Keratinocyte (primary cell): ENCODE results near the gene ERG28. TPM values are rescaled to one million over a fixed set of nuclear protein-coding genes. Genes with fewer than 3 reads are reported as not detected.

Source experiments
- DNase-seq: peaks from one replicate; pipeline ENCODE4 v3.0.0-alpha.2; 2011; ENCODE audit warnings: low read depth, missing footprints, low spot score
- FAIRE-seq: peaks from 2 replicates; lab custom pipeline; 2011; peaks lifted over from hg19 to GRCh38; lab: Jason Lieb, UNC
- H2AFZ ChIP-seq: 2 replicates; pipeline ENCODE4 v1.6.0; 2012; ENCODE audit warnings: low read length, control low read depth, inconsistent platforms; ENCODE audit not compliant: control insufficient read depth
- H3K27ac ChIP-seq: 2 replicates; pipeline ENCODE4 v1.5.1; 2011; ENCODE audit warnings: low read length; ENCODE audit not compliant: control insufficient read depth, insufficient read depth
- H3K27me3 ChIP-seq: 3 replicates; pipeline ENCODE4 v1.6.0; 2011; ENCODE audit warnings: low read length; ENCODE audit not compliant: control insufficient read depth, insufficient read depth; ENCODE audit errors: extremely low read depth
- H3K36me3 ChIP-seq, 2 experiments: 2 replicates in 1 of 2; 3 replicates in 1 of 2; pipeline ENCODE4 v1.5.1; 2011; ENCODE audit warnings: low read length in 2 of 2, mild to moderate bottlenecking in 1 of 2; ENCODE audit not compliant: control insufficient read depth in 2 of 2, insufficient read depth in 2 of 2; ENCODE audit errors: extremely low read depth in 1 of 2
- H3K4me1 ChIP-seq: 3 replicates; pipeline ENCODE4 v1.5.1; 2011; ENCODE audit warnings: low read length; ENCODE audit not compliant: control insufficient read depth, insufficient read depth; ENCODE audit errors: extremely low read depth
- H3K4me2 ChIP-seq: 3 replicates; pipeline ENCODE4 v1.6.0; 2011; ENCODE audit warnings: low read depth, low read length; ENCODE audit not compliant: control insufficient read depth, insufficient read depth; ENCODE audit errors: extremely low read depth
- H3K4me3 ChIP-seq, 3 experiments: fragments of 200-600 bp in 1 of 3; sonication (generic) in 1 of 3; 2 replicates in 2 of 3; 3 replicates in 1 of 3; pipeline ENCODE4 v1.5.1; 2011 to 2016; ENCODE audit warnings: low read length in 3 of 3, mild to moderate bottlenecking in 3 of 3, control low read depth in 2 of 3, inconsistent platforms in 1 of 3, low read depth in 1 of 3, mixed read lengths in 1 of 3, mixed run types in 1 of 3, moderate library complexity in 1 of 3; ENCODE audit not compliant: control insufficient read depth in 2 of 3, insufficient read depth in 2 of 3; ENCODE audit errors: extremely low read depth in 1 of 3
- H3K79me2 ChIP-seq: 2 replicates; pipeline ENCODE4 v1.6.0; 2012; ENCODE audit warnings: low read length; ENCODE audit not compliant: control insufficient read depth, insufficient read depth
- H3K9ac ChIP-seq: 3 replicates; pipeline ENCODE4 v1.6.0; 2011; ENCODE audit warnings: low read length; ENCODE audit not compliant: control insufficient read depth, insufficient read depth; ENCODE audit errors: extremely low read depth
- H3K9me1 ChIP-seq: 3 replicates; pipeline ENCODE4 v1.6.0; 2011; ENCODE audit warnings: low read length; ENCODE audit not compliant: control insufficient read depth, insufficient read depth; ENCODE audit errors: extremely low read depth
- H3K9me3 ChIP-seq: 2 replicates; pipeline ENCODE4 v1.5.1; 2012; ENCODE audit warnings: low read depth, low read length; ENCODE audit not compliant: control insufficient read depth
- H4K20me1 ChIP-seq: 3 replicates; pipeline ENCODE4 v1.6.0; 2011; ENCODE audit warnings: low read length; ENCODE audit not compliant: control insufficient read depth, insufficient read depth; ENCODE audit errors: extremely low read depth
- CTCF ChIP-seq, 3 experiments: IDR thresholded peaks in 1 of 3; conservative IDR thresholded peaks in 1 of 3; optimal IDR thresholded peaks in 1 of 3; 2 replicates in 2 of 3; 3 replicates in 1 of 3; pipeline versions ENCODE3 to v1.5.1; 2011; ENCODE audit warnings: low read length in 3 of 3, mild to moderate bottlenecking in 3 of 3, moderate library complexity in 2 of 3, control low read depth in 1 of 3, inconsistent platforms in 1 of 3; ENCODE audit not compliant: insufficient read depth in 2 of 3; ENCODE audit errors: extremely low read depth in 1 of 3
- EZH2 ChIP-seq: IDR thresholded peaks from one replicate; pipeline ENCODE4 v1.6.1; 2012; ENCODE audit warnings: inconsistent platforms, mild to moderate bottlenecking, low read length, moderate library complexity
- dilution Hi-C: fragments of 300-500 bp; cut with MboI; formaldehyde crosslinking; loops from one replicate; pipeline ENCODE4 v1.7.0; 2020; ENCODE audit warnings: low sequenced_read_pairs; ENCODE audit not compliant: extremely low pct_ligation_motif_present
- polyA plus RNA-seq, 5 experiments: library from polyadenylated mRNA; depleted of rRNA in 3 of 5; stranded (reverse) in 3 of 5; stranded (forward) in 1 of 5; unstranded in 1 of 5; fragments of >200 nt; gene quantifications; 1 replicate in 1 of 5; 2 replicates in 3 of 5; 3 replicates in 1 of 5; pipeline versions ENCODE4 v1.2.1 to v1.2.3, GENCODE V29; 2011 to 2012; ENCODE audit warnings: missing spikeins in 2 of 5, low read depth in 1 of 5, low replicate concordance in 1 of 5

Gene ERG28
- polyA plus RNA-seq, 1 donor (not counting 4 experiments of a cell fraction or from before 2014, with no cell fraction given), result 59.8 TPM

- Histone ChIP-seq H3K9ac (no peak overlapping the region), H3K27me3 (no peaks in the 10 kb centered on the region), H3K27ac (no peak overlapping the region), H2AFZ (no peak overlapping the region), H3K79me2 (no peaks in the 10 kb centered on the region), H3K36me3 (peaks cover 36 to 43% of the 10 kb centered on the region in 2 experiments), H3K4me3 (no peak overlapping the region), H4K20me1 (no peaks in the 10 kb centered on the region), H3K4me2 (no peak overlapping the region), H3K4me1 (no peaks in the 10 kb centered on the region), H3K9me1 (no peaks in the 10 kb centered on the region), H3K9me3 (no peaks in the 10 kb centered on the region)
- DNase-seq, result no peak
- TF ChIP-seq CTCF (optimal IDR thresholded peaks at IDR 0.05 in 1 of 3, IDR thresholded peaks at IDR 0.05 in 1 of 3, conservative IDR thresholded peaks at IDR 0.05 in 1 of 3; ENCODE audit: extremely low read depth in 1 of 3, insufficient read depth in 2 of 3, low read length in 3 of 3) (no peak), EZH2 (no peak)
- FAIRE-seq, result no peak
- dilution Hi-C loops, result no loop called here
These were observed 10.2 kb downstream of the ERG28 start for GRCh38 chr14:75650253-75651058.

- H4K20me1 ChIP-seq, result no peaks in the 10 kb centered on the region
- H3K27me3 ChIP-seq, result no peaks in the 10 kb centered on the region
- no peaks in the 10 kb centered on the region for H3K9me3 ChIP-seq
- FAIRE-seq (no peak), DNase-seq (no peak)
- H3K9ac ChIP-seq, result no peak overlapping the region
- H3K9me1 ChIP-seq, result no peaks in the 10 kb centered on the region
- H3K36me3 ChIP-seq, result peaks cover 32 to 42% of the 10 kb centered on the region in 2 experiments
- TF ChIP-seq EZH2 (no peak), CTCF (optimal IDR thresholded peaks at IDR 0.05 in 1 of 3, IDR thresholded peaks at IDR 0.05 in 1 of 3, conservative IDR thresholded peaks at IDR 0.05 in 1 of 3; ENCODE audit: extremely low read depth in 1 of 3, insufficient read depth in 2 of 3, low read length in 3 of 3) (no peak)
- dilution Hi-C loops, result no loop called here
- no peaks in the 10 kb centered on the region for H3K79me2 ChIP-seq
- no peak overlapping the region for H3K27ac ChIP-seq
- no peak overlapping the region for H2AFZ ChIP-seq
- H3K4me1 ChIP-seq, result no peaks in the 10 kb centered on the region
- H3K4me3 ChIP-seq, result no peak overlapping the region
- H3K4me2 ChIP-seq, result no peak overlapping the region
These were observed 10.9 kb downstream of the ERG28 start for GRCh38 chr14:75649773-75650172.
